ENCODE measurements around the gene NOC3L.

GRCh38 chr10:94383530-94383929 lies 20.8 kb upstream of the NOC3L start:
- TF ChIP-seq CTCF (IDR thresholded peaks at IDR 0.05) = no peak
- no peak for TF ChIP-seq POLR2A (IDR thresholded peaks at IDR 0.05)
- TF ChIP-seq EP300 (IDR thresholded peaks at IDR 0.05) = no peak
